ENCODE data around the gene RAB20.
"Not testable (repeated sequence)": the region's sequence is repeated elsewhere in the genome, so short reads cannot be mapped to it uniquely, and the experiment has no call there.

The RAB20 gene

GRCh38 chr13:110561344-110562035 lies at the start of gene RAB20:
RAB20 (minus strand) TSS chr13:110561722; CDS start chr13:110561519, 203 bp downstream.
- DNase-seq (ENCODE audit: low spot score), result peak; percentile 33

DNA sequence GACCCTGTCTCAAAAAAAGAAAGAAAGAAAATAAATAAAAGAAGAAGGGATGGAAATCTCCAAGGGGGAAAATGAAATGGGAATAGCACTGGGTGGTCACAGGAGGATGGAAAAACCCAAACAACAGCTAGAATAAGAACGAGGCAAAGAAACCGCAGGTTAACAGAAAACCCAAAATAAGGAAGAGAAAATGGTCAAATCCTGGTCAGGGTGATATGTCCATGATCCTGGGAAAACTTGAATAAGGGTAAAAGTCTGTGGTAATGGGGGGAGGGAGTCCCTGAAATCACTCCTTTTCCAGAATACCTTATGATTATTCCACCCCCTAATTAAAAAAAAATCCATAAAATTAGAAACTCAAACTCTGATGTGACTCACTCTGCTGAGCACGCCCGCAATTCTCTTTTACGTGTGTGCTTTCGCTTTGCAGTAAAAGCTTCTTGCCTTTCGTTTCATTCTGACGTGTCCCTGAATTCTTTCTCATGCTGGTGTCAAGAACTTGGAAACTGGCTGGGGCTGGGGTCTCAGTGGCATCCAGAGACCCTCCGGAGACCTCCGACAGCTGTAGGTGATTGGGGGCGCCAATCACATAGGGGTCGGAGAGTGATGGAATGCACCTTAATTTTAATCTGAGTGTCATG lies 49.6 kb upstream of the RAB20 start:
- DNase-seq (ENCODE audit: low spot score), result peak; percentile 58

GRCh38 chr13:110607675-110608224 lies 46.2 kb upstream of the RAB20 start:
- no peak for DNase-seq (ENCODE audit: low spot score)

DNA sequence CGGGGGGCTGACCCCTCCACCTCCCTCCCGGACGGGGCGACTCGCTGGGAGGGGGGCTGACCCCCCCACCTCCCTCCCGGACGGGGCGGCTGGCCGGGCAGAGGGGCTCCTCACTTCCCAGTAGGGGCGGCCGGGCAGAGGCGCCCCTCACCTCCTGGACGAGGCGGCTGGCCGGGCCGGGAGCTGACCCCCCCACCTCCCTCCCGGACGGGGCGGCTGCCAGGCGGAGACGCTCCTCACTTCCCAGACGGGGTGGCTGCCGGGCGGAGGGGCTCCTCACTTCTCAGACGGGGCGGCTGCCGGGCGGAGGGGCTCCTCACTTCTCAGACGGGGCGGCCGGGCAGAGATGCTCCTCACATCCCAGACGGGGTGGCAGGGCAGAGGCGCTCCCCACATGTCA lies 44.8 kb upstream of the RAB20 start:
- not testable (repeated sequence) for DNase-seq (ENCODE audit: low spot score)

DNA sequence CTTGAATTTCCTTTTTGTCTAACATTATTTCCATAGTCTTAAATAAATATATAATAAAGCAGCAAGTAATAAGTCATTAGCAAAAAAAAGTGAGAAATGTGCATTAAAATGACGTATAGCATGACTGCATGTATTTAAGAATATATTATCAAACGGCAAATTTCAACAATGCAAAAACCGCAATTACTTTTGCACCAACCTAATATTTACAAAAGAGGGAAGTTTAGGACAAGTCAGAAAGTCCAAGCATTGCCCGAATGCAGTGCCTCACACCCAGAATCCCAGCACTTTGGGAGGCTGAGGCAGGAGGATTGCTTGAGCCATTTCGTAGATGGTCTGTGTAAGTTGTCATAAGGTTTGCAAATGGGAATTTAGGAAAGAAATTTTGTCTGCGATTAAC lies 43.6 kb upstream of the RAB20 start:
- no peak for DNase-seq (ENCODE audit: low spot score)

- no peak for DNase-seq (ENCODE audit: low spot score)
Measured at GRCh38 chr13:110600980-110601379, 39.5 kb upstream of the RAB20 start.

GRCh38 chr13:110600261-110600819 lies 38.8 kb upstream of the RAB20 start:
- DNase-seq (ENCODE audit: low spot score), result no peak

DNA sequence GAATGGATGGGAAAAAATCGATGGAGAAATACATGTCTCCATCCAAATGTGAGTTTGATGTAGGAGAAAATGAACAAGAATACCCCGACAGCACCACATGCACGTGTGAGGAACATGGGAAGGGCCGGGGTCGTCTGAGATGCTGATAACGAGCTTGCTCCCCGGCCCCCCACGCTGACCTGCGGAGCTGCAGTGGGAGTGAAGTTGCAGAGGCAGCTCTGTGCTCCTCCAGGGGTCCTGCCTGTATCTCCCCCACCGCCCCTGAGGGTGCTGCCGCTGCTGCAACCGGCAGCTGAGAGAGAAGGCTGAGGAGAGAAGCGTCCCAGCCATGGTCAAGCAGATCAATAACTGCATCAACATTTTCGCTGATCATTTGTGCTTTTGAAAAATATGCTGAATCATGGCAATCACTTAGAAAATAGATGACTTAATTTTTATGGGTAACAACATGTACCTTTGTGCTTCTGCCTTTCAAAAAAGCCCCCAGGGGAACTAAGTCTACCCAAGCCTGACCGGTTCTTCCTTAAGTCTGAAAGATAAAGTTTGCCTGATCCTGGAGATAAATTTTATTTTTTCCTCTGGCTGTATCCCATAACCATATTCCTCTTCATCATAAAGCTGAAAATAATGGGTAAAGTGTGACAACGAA lies 35.6 kb upstream of the RAB20 start:
- no peak for DNase-seq (ENCODE audit: low spot score)

DNA sequence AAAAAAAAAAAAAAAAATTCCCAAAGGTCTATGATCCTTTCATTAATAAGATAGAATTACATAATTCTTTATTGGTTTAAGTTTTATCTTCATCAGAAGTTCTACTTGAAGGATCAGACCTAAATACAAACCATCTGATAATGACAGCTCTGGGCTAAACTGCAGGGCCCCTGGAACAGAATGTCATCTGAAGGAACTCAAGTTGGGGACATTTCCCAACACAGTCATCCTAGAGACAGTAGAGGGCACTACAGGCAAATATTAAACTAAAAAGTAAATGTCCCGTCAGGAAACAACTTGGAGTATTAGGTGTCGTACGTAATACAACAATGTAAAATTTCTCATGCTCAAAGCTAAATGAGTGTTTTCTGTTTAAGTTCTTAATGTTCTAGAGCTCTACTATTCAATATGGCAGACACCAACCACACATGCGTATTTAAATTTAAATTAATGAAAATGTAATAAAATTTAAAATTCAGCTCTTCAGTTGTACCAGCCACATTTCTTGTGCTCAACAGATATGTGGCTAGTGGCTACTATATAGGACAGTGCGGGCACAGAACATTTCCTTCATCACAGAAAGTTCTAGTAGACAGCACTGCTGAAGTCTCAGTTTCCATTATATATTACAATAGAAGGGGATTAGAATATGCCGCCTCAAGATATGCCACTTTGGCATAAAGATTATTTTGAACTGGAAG lies 32.1 kb upstream of the RAB20 start:
- DNase-seq (ENCODE audit: low spot score), result no peak

DNA sequence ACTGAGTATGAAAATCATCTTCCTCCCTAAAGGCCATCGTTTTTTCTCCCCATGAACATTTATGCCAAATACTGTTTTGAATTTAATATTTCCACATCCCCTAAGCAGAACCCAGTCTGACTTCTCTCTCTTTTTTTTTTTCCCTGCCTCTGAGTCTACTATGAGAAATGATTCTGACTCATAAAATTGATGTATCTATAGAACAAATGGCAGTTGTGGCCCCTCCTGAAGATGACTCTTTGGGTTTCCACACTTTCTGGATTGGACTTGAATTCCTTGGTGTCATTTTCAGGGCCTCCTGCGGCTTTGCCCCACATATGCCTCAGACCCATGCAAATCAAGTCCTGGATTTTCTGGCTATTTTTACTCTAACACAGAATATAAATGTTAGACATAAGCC lies 31.1 kb upstream of the RAB20 start:
- DNase-seq (ENCODE audit: low spot score), result no peak

GRCh38 chr13:110590577-110590976 lies 29.1 kb upstream of the RAB20 start:
- no peak for DNase-seq (ENCODE audit: low spot score)

GRCh38 chr13:110589793-110590390 lies 28.4 kb upstream of the RAB20 start:
- no peak for DNase-seq (ENCODE audit: low spot score)

DNA sequence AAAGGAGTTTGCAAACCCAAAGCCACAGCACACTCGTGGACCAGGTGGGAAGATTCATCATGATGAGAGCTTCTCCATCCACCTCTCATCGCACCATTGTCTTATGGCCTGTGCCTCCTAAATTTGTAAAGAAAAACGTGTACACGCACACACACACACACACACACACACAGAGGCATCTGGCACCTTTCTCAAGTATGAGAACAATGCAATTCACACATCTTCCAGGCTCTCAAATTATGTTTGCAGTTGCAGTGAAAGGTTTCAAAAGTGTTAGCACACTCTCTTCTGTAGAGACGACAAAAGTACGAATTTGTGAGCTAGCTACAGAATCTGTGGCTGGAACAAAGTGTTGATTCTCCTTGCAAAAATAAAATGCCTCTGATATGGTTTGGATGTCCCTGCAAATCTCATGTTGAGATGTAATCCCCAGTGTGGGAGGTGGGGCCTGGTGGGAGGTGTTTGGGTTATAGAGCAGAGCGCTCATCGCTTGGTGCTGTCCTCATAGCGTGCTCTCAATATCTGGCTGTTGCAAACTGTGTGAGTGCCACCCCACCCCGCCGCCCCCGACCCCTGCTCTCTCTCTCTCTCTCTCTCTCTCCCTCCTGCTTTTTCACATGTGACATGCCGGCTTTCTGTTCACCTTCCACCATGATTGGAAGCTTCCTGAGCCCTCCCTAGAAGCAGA lies 21.8 kb upstream of the RAB20 start:
- DNase-seq (ENCODE audit: low spot score), result no peak

DNA sequence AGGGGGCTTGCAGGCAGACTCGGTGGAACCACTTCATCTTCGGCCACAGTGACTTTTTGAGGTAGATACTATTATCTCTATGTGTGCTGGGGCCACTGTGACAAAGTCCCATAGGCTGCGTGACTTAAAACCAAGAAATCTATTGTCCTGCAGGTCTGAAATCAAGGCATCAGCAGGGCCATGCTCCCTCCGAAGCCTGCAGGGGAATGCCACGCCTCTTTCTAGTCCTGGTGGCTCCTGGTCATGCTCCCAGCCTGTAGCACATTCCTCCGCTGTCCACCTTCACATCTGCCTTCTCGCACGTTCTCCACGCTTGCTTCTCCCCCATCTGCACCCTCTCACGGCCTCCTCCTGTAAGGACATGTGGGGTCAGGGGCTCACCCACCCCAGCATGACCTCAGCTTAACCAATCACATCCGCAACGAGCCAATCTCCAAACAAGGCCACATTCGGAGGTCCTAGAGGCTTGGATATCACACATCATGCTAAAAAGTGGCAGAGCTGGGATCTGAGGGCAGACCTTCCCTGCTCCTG lies 21.0 kb upstream of the RAB20 start:
- no peak for DNase-seq (ENCODE audit: low spot score)

DNA sequence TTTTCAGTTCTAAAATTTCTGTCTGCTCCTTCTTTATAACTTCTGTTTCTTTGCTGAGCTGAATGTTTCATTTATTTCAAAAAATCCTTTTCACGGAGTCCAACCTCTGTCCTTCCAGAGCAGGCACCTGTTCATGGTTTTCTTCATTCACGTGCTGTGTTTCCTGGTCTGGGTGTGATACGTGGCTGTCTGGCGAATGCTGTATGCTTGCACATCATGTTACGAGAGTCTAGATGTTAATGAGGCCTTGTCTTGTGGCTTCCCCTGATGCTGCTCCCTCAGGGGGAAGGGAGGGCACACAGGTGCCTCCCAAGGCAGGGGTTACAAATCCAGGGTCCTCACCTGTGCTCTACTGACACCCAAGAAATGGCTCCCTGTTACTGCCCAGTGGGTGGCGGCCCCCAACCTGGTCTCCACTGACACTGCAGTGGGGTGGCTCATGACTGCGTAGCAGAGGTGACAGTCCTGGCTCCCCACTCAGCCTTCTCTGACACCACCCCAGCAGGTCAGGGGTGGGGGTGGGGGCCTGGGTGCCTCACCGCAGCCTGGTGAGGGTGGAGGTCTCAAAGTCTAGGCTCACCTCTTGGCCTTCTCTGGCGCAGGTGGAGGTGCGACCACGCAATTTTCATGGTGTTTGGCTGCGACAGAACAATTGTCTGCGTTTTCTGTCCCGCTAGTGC lies 20.1 kb upstream of the RAB20 start:
- no peak for DNase-seq (ENCODE audit: low spot score)

DNA sequence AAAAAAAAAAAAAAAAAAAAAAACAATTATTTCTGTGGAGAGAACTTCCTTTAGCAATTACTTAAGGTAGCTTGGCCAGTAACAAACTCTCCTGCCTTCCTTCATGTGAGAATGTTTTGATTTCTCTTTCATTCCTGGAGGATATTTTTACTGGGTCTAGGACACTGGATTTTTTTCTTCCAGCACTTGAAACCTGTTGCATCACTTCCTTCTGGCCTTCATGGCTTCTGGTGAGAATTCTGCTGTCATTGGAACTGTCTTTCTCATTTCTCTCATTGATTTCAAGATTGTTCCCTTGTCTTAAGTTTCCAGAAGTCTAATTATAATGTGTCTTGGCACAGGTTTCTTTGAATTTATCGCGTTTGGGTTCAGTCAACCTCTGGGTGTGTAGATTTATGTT lies 19.3 kb upstream of the RAB20 start:
- no peak for DNase-seq (ENCODE audit: low spot score)

DNA sequence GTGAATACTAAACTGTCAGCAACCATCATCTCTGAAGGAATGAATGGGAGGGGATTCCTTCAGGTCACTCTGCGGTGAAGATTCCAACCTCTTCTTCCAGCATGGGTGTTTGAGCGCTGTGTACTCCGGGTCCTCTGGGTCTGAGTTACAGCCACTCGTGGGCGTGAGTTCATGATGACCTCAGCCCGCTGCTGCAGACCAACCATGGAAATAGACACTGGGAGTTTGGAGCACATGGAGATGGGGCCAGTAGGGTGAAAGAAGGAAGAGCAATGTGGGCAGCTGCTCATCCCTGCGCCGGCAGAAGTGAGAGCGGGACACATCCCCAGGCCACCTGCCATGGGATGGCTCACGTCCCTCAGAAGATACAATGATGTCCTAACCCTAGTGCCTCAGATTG lies 16.8 kb upstream of the RAB20 start:
- DNase-seq (ENCODE audit: low spot score), result no peak

- no peak for DNase-seq (ENCODE audit: low spot score)
Measured at GRCh38 chr13:110576736-110577476, 15.4 kb upstream of the RAB20 start.

- DNase-seq (ENCODE audit: low spot score), result no peak
Measured at GRCh38 chr13:110576070-110576394, 14.5 kb upstream of the RAB20 start.
